Right lobe of liver (tissue), 6 donors: ENCODE data around the gene MOBP. TPM values are rescaled to one million over a fixed set of nuclear protein-coding genes. Genes with fewer than 3 reads are reported as not detected.

Experiments used
- ATAC-seq, 4 donors: fragments of 200-7000 bp; cut with Tn5 transposase; one replicate each; pipeline ENCODE4 v1.9.1; 2020; ENCODE audit warnings: mild to moderate bottlenecking in 4 of 4, moderate library complexity in 4 of 4
- DNase-seq, 3 donors: peaks; one replicate each; pipeline ENCODE4 v3.0.0-alpha.2; 2020
- H3K27ac ChIP-seq, 3 donors: fragments of 200-600 bp; one replicate each; pipeline ENCODE4 v1.8.0; 2022
- H3K27me3 ChIP-seq, 2 donors: fragments of 200-600 bp; one replicate each; pipeline ENCODE4 v1.8.0; 2022
- H3K36me3 ChIP-seq, 4 donors: fragments of 200-600 bp; sonication (generic) in 1 of 4; one replicate each; pipeline versions ENCODE4 v1.5.1 to v1.8.0; 2017 to 2022; ENCODE audit warnings: control low read depth in 1 of 4
- H3K4me1 ChIP-seq, 4 donors: fragments of 200-600 bp; sonication (generic) in 1 of 4; one replicate each; pipeline versions ENCODE4 v1.5.1 to v1.8.0; 2017 to 2022; ENCODE audit warnings: control low read depth in 1 of 4
- H3K4me3 ChIP-seq, 3 donors: fragments of 200-600 bp; one replicate each; pipeline ENCODE4 v1.8.0; 2022
- H3K9me3 ChIP-seq, 4 donors: fragments of 200-600 bp; sonication (generic) in 1 of 4; one replicate each; pipeline versions ENCODE4 v1.5.1 to v1.8.0; 2017 to 2022; ENCODE audit warnings: control low read depth in 1 of 4
- POLR2A ChIP-seq: fragments of 450-650 bp; IDR thresholded peaks from one replicate; pipeline ENCODE4 v1.6.1; 2017; ENCODE audit warnings: antibody characterized with exemption, mild to moderate bottlenecking
- WGBS: methylation state at CpG from one replicate; pipeline ENCODE4 v1.1.6; 2018; ENCODE audit warnings: low coverage, low lambda C conversion rate; ENCODE audit not compliant: insufficient coverage; ENCODE audit errors: missing lambda C conversion rate; 5-methylcytosine and 5-hydroxymethylcytosine counted together
- intact Hi-C, 2 donors: fragments of 100-400 bp; cut with DNase I; formaldehyde crosslinking; loops; one replicate each; pipeline versions ENCODE4 v1.11.2 to v1.14.1; 2022
- total RNA-seq, 6 experiments: library from RNA; depleted of rRNA in 2 of 6; stranded (reverse); fragments of >200 nt in 2 of 6; fragmentation: NEBNext Ultra II Directional in 3 of 6; extraction: Animal tissue kit (Norgen Biotek cat#: 25700) in 3 of 6; gene quantifications; one replicate each; pipeline versions ENCODE4 v1.1.0 to v1.2.4, GENCODE V29; 2016 to 2023
- TF ChIP-seq, protein P1 (sequence below), 4 donors: fragments of 200-600 bp in 3 of 4; fragments of 450-650 bp in 1 of 4; IDR thresholded peaks; one replicate each; pipeline versions ENCODE4 v1.5.1 to v1.8.0; 2016 to 2022; ENCODE audit warnings: antibody characterized with exemption in 4 of 4, mild to moderate bottlenecking in 2 of 4
- donor health status: DM: no; HTN: yes; CAD: no.
- donor health status: DM: no; HTN: no; CAD: no.
- donor health status: DM: no; HTN: no; CAD: no.
- donor health status: DM: no; HTN: yes; CAD: no.
- donor health status: DM: no; HTN: yes; CAD: no.

The MOBP gene
- total RNA-seq, 6 experiments from 2014 or later = not detected

DNA sequence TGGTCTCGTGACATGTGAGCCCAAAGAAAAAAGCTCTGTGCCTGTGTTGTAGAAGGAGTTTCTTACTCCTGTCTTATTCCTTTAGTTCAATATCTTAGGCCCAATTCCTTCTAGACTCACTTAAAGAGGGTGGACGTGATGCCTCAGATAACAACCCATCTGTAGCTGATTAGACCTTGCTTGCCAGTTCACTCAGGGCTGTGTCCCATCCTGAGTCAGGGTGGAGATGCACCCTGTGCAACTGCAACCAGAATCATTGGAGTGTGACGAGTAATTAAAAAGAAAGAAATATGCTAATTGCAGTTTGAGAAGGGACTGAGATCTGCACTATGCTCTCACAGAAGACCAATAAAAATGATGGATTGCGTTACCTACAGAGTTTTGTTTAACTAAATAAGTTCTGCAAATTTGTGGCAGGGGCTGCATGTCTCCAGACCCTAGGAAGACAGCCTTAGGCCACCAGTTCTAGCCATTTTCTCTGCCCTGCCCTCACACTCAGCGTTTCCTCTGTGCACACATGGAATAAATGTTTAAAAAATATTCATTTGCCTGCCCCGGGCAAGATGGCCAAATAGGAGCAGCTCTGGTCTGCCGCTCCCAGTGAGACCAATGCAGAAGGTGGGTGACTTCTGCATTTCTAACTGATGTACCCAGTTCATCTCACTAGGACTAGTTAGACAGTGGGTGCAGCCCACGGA is 83.0 kb downstream of the MOBP start:
- no peak for TF ChIP-seq POLR2A
- TF ChIP-seq, protein P1, sequence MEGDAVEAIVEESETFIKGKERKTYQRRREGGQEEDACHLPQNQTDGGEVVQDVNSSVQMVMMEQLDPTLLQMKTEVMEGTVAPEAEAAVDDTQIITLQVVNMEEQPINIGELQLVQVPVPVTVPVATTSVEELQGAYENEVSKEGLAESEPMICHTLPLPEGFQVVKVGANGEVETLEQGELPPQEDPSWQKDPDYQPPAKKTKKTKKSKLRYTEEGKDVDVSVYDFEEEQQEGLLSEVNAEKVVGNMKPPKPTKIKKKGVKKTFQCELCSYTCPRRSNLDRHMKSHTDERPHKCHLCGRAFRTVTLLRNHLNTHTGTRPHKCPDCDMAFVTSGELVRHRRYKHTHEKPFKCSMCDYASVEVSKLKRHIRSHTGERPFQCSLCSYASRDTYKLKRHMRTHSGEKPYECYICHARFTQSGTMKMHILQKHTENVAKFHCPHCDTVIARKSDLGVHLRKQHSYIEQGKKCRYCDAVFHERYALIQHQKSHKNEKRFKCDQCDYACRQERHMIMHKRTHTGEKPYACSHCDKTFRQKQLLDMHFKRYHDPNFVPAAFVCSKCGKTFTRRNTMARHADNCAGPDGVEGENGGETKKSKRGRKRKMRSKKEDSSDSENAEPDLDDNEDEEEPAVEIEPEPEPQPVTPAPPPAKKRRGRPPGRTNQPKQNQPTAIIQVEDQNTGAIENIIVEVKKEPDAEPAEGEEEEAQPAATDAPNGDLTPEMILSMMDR (IDR thresholded peaks at IDR 0.05) = no peak
- 61% methylated on average over 7 of the region's 8 CpGs for WGBS
- H3K9me3 ChIP-seq = no peaks in the 10 kb centered on the region
- intact Hi-C loops = no loop called here
- H3K27me3 ChIP-seq = no peaks in the 10 kb centered on the region
- no peak for ATAC-seq
- peaks cover 0 to 5% (median 0%) of the 10 kb centered on the region in 4 donors for H3K4me1 ChIP-seq
- H3K36me3 ChIP-seq = no peaks in the 10 kb centered on the region
- DNase-seq = no peak
- no peak overlapping the region for H3K27ac ChIP-seq
- H3K4me3 ChIP-seq = no peak overlapping the region

Other genes with a start within 250 kb of the MOBP start
- 1 to 10 TPM in 1 of 6 experiments, under 1 TPM in 4, not detected in 1; 0.25 to 1.8 (median 0.72) TPM for gene CX3CR1, start 187.6 kb upstream of the MOBP start, total RNA-seq
- not detected for gene CCR8, start 138.0 kb upstream of the MOBP start, total RNA-seq
- gene SLC25A38, start 84.3 kb upstream of the MOBP start, total RNA-seq = 10 to 100 TPM; 20.9 to 36.7 (median 23.6) TPM
- 100 to 1,000 TPM; 209 to 448 (median 268) TPM for gene RPSA, start 61.0 kb upstream of the MOBP start, total RNA-seq